Measurements from ENCODE around the gene WNT3.
"Not testable (repeated sequence)": the region's sequence is repeated elsewhere in the genome, so short reads cannot be mapped to it uniquely, and the experiment has no call there.

Gene WNT3

DNA sequence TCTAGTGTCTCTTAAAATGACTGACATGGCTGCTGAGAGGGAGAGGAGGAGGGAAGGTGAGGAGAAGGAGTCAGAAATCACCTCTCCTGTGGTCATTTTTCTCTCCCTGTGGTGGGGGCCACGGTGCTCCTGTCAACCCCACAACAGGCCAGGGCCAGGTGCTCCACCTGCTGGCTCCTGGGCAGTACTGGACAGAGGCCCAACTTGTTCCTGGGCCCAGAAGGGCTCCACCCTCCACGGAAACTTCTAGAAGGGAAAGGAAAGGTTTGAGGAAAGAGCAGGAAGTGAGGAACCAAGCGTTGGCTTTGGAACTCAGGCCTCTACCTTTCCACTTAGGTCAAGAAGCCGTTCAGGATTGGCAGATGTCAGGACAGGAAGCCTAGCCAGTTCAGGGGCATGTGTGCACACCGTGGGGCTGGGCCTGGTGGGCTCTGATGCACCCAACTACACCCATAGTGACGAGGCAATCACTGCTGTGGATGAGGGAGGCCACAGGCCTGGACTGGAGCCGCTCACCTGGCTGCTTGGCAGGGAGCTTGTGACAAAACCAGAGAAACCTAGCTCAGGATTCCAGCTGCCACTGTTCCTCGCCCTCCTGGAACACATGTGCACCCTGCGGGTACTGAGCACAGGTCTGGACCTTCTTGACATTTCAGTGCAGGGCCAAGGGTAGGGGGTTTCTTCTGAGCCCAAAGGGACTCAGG, 36.1 kb downstream of the WNT3 start:
- no peak for DNase-seq

DNA sequence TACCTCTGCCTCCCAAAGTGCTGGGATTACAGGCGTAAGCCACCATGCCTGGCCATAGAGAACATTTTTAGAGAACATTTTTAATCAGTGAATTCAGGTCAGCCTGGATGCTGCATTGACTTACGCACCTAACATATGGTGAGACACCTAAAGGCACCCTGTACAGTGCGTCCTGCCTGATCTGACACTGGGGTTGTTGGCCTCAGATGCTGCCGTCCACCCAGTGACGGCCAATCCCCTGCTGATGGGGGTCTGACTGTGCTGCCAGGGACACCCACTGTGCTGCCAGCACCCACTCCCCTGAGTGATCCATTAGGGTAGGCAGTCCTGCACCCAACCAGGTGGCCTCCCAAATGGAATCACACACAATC, 38.5 kb downstream of the WNT3 start:
- no peak for DNase-seq

DNA sequence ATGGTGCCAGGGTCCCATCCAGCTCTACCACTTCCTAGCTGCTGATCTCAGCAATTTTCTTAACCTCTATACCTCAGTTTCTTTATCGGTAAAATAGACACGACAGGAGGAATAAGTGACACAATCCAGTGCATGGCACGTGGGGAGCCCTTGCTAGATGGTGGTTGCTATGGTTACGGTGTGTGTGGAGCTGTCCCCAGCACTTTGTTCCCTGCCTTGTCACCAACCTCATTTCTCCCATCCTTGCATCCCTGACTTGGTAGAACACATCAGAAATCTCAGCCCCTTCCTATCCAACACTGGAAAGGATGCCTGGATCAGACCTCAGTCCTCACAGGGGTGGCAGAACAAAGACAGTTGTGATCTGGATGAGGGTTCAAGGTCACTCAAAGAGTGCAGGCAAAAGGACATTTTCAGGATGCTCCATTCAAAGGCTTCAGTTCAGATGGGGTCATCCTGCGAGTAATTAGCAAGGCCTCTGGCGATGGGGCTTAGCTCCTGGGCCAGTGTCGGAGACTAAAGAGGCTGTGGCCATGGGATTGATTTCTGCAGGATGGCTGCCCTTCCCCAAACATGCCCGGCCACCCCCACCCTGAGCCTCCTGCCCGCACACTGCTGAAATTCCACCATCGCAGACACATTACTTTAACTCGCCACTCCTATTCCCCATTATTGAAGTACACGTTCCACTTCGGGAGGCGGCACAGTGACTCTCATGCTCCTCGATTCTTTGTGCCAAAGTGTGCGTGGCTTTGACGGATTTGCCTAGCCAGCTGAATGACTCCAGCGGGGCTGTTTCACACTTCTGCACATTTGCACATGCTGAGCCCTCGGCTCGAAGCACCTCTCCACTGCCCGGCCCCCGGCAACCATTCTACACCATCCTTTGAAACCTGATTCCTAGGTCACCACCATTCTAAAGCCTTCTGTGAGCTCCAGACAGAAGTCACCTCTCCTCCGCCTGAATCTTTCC, 40.3 kb downstream of the WNT3 start:
- no peak for DNase-seq

DNA sequence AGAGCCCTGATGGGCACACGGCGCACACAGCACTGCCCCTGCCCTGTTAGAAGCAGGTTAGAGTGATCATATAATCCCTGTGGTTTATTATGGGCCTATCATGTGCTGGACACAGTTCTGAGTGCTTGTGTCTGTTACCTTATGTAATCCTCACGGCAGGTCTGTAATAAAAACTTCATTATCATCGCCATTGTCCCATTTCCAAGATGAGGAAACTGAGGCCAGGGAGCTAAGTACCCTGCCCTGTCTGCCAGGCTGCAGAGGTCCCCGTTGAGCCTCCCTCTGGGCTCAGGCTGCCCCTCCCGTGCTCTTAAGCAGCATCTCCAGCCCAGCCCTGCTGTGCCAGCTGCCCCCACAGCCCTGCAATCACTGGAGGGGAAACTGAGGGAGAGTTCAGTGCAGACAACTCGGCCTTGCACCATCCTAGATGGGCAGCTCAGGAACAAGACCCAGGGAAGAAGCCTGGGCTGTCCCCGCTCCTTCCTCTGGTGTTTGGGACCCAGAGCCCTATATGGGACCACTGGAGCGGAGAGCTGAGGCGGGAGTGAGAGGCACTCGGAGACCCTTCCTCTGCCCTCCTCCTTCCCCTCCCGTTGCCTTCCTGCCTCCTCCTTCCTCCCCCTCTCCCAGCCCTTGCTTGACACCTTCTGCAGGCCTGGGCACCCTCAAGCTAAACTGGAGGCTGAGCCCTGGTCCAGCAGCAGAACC, 42.0 kb downstream of the WNT3 start:
- DNase-seq, result no peak

DNA sequence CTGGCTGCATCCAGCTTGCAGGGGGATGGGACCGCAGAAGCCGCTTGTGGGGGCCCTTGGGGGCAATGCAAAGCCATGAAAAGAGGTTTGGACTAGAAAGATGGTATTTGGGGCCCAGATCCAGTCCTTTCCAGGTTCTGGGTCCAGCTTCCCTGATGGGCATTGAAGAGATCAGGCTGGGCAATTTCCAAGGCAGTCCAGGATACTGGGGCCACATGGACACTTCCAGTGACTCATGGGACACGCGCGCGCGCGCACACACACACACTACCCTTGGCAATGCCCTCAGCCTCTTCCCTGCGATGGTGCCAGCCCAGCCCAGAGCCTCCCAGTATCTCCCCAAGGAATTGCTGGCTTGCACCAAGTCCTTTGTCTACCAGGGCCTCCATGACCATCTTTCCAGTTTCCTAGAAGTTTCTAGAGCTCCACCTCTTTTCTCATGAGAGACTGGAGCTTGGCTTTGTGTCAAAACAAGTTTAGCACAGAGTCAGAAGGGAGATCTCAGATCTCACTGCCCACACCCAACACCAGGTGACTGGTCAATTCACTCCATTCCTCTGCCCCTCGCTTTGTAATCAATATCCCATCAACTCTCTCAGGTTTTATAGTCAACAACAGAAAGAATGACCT, 44.3 kb downstream of the WNT3 start:
- DNase-seq, result no peak

DNA sequence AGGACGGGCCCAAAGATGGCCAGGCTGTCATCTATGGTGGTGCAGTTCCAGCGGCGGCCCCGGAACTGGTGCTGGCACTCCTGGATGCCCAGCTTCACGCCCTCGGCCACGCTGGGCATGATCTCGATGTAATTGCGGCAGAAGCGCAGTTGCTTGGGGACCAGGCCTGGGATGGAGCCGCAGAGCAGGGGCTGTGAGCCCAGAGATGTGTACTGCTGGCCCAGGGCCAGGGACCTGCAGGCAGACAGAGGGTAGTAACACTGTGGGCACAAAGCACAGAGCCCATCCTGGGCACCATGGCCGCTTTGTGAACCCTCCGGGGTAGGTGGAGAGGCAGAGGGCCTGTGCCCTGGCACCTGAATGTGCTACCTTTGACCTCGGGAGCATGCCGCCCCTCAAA, 44.8 kb downstream of the WNT3 start:
- no peak for DNase-seq

DNA sequence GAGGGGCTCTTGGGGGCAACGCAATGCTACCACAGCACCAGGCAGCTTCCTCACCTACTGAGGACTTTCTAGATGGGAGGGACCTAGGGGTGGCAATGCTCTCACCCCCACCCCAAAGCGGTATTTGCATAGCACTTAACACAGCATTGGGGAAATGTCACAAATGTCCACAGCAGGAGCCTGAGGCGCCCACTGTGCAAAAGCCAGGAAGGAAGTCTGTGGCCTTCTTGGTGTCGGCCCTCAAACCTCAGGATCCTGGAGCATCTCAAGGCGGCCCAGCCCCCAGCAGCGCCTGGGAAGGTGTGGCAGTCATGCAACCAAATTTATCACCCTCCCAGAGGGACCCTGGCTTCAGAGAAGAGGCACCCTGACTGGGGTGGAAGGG, 45.3 kb downstream of the WNT3 start:
- DNase-seq, result no peak

DNA sequence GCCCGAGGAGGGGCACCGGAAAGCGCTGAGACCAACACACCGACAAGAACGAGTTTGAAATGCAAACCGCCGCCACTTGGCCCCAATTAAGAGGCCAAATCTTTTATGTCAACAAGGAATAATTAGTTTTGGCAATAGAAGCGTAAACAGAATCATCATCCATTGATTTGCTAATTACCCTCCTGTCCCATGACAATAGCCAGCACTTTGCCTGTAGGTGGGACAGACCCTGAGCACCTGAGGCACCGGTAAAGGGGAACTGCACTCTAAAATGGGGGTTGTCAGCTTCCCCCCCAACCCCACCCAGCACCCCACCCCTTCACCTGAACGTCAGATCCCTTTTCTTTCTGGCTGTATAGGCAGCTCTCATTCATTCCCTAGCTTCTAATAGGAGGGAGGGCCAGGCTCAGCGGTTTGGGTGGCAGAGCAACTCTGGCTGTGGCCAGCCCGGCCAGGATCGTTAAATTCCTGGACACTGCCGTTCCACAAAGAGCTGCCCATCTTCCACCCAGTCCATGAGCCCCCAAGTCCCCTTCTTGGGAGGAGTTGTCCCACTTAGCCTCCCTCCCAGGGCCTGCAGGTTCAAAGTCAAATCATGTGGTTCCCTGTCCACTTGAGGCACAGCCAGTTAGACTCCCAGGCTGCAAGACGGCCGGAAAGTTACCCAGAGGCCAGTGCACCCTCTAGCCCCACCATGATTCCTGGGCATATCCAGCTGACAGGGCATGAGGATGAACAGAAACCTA, 45.8 kb downstream of the WNT3 start:
- DNase-seq, result no peak

DNA sequence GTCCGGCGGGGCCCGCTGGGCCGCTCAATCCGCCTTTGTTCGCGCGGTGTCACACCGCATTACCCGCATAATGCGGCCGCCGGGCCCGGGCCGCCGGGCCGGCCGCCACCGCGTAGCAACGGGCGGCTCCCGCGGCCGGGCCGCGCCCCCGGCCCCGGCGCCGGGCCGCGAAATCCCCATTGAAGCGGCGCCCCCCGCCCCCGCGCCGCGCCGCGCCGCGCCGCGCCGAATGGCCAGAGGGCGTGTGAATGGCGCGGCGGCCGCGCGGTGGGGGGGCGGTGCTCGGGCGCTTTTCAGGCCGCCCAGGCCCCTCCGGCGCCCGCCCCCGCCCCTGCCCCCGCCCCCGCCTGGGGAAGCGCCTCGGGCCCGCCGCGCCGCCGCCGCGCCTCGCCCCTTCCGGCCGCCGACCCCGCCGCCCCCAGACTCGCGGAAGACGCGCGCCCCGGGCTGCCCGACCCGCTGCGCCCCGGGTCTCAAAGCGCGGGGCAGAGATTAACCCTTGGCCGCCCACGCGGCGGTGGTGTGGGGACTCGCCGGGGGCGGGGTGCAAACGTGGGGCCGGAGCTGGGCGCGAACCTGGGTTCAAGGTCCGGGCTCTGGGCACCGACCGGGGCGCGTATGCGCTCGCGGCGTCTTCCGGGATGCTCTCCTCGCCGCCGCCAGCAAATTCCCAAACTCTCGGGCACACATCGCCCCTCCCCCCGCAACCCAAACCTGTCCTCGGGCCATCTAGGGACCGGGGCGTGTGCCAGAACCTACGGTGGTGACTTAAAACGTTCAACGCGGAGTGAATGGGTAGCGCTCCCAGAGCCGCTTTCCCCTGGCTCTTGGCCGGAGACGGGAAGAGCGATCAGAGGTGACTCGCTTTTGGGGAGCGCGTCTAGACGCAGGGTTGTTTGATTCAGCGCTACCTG, 46.7 kb downstream of the WNT3 start:
- DNase-seq, result no peak

DNA sequence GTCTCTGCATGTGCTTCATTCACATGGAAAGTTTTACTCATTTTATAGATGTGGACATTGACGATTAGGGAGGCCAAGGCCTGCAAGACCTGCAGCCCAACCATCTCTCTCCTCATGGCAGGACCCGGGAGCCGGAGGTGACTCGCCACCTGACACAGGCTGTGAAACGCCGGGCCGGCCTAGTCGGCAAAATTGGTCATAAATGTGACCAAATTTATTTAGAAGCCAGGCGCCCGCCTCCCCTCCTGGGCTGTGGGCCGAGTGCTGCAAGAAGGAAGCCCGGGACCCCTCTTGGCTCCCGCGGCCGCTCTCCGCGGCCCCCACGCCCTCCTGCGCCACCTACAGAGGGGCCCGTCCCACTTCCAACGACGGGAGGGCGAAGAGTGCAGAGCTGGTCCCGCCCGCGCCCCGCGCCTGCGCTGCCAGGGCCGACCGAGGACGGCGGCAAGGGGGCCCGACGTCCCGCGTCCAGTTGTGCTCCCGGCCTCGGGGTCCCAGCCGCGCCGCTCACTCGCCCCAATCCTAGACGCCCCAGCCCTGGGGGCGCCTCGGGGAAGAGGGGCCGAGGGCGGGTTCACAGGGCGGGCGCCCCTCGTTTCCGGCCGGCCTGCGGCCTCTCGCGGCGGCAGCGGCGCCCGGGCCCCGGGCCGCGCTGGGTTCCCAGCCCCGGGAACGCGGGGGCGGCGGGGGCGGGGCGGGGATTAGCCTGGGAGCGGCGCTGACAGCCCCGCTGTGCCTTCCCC, 47.5 kb downstream of the WNT3 start:
- DNase-seq, result no peak

DNA sequence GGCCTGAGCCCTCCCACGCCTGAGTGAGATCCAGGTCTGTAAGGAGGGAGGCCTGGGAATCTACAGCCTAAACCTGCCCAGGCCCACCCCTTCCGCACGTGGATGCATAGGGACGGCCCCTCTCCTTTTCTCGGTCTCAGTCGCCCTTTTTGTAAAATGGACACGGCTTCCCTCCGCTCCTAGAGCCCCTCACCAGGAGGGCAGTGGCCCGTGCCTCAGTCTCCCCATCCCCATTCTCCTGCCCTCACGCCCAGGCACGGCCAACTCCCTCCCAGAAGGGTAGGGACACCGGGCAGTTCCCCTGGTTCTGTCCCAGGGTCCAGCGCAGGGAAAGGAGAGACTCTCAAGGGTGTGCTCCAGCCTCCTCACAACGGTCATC, 48.1 kb downstream of the WNT3 start:
- no peak for DNase-seq

DNA sequence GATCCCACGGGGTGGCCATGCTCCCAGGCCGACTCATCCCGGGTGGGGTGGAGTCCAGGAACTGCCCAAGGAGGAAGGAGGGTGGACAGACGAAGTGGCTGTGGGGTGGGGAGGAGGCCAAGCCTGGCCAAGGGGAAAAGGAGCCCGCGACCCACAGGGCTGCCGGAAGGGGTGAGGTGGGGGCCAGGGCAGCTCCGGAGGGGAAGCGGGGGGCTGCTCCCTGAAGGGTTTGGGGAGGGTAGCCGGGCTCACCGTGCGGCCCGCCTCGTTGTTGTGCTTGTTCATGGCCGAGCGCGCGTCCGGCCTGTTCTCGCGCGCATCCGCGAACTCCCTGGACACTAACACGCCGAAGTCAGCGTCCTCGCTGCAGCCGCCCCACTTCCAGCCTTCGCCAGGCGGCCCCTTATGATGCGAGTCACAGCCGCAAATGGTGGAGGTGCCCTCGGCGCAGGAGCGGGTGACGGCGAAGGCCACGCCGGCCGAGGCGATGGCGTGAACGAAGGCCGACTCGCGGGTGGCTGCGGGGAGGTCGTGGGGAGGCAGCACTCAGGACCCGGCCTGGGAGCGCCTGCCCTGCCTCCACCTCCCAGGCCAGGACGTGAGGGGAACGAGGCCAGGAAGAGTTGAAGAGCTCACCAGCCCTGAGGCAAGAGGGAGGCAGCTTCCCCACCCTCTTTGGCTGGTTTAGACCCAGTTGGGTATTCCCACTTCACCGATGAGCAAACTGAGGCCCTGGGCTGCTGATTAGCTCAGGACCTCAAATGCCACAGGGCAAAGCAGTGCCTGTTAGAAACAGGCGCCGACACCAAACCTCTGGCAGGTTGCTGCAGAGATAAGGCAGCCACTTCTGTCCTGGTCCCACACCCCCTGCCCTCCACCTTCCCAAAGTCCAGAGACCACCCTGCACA, 48.7 kb downstream of the WNT3 start:
- DNase-seq, result no peak

DNA sequence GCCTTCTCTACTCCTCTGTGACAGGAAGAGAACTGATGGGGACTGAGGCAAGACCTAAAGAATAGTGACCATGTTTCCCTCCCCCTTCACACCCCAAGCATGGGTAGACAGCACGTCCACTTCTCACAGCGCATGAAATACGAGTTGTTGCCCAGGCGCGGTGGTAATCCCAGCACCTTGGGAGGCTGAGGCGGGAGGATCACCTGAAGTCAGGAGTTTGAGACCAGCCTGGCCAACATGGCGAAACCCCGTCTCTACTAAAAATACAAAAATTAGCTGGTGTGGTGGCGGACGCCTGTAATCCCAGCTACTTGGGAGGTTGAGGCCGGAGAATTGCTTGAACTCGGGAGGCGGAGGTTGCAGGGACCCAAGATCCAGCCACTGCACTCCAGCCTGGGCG, 49.6 kb downstream of the WNT3 start:
- not testable (repeated sequence) for DNase-seq

DNA sequence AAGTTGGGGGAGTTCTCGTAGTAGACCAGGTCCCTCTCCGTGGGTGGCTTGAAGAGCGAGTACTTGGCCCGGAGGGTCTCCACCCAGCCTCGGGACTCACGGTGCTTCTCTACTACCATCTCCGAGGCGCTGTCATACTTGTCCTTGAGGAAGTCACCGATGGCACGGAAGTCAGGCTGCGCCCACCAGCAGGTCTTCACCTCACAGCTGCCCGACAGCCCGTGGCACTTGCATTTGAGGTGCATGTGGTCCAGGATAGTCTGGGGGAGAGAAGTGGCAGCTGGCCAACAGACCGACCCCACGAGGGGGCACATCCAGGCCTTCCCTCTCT, 50.0 kb downstream of the WNT3 start:
- no peak for DNase-seq

DNA sequence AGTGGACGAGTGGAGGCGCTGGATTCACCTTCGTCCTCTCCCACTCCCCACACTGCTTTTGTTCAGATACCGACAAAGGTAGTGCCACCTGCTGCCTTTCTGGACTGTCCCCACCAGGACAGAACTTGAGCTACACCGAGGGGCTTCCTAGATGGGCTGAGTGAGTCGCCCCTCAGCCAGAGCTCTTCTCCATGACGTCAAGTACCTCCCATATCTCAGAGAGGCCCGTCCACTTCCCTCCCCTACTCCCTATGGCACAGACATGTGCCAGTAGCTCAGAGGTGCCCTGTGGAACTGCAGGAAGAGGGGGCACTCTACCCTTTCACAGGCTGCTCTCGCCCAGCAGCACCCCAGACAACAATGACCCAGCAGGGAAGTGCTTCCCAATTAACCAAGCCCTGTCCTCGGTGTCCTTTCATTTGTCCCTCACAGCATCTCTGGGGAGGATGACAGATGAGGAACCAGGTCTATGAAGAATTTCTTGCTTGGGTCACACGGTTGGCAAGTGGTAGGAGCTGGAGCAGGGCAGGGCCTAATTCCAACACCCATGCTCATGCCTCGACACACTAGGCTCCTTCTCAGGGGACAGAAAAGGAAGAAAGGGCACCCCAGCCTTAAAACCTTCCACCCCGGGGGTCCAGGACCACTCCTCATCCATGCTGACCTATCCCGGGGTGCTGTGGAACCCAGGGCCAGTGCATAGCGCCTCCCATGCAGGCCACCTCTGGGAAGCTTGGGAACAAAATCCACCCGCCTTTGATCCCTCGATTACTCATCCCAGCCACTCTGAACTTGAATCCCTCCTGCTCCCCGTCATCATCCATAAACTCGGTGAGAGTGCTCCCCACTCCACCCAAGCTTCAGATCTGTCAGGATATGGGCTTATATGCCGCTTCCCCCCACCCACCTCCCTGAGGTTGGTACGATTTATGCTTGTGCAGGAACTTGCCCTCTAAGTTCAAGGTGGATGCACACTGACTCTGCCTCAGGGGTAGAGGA, 51.7 kb downstream of the WNT3 start:
- DNase-seq, result no peak

DNA sequence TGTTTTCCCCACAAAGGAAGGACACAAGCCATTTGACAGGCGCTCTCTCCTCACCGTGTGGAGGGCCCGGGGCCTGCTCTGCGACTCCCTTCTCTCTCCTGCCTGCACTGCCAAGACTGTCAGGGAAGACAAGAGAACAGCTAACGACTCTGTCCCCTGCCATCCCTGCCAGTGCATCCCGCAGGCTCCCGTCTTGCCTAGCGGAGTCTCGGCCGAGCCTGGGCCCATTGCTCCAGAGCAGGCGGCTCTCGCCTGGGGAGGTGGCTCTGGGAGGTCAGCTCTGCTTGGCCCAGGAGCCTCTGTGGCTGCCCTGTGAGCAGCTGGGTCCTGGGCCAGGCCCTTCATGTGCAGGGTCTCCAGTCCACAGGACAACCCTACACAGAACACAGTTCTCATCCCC, 53.0 kb downstream of the WNT3 start:
- no peak for DNase-seq

DNA sequence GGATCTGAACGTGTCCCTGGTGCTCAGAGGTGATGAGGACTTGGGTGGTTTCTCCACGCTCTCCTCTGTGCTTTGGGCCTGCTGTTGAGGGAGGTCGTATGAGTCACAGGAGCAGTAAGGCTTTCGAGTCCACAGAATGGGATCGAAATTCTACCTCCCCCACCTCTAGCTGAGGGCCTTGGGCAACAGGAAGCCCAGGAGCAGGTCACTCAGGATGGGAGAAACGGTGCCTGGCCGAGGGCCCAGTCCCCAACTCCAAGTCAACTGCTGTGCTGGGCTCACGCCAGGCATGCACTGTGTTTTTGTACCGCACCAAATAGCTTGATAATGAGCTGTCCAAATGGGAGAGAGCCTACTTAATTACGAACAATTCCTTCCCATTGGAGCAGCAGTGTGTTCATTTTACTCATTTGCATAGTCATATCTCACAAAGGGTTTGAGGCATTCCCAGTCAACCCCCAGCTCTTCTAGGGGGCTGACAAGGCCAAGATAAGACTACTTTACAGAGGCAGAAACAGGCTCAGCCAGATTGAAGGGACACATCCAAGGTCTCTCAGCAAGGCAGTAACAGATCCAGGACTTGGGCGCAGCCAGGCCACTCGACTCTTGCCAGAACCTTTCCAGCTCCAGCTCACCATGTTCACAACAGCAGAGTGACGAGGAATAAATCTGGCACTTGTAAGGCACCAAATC, 53.6 kb downstream of the WNT3 start:
- DNase-seq, result no peak

All from activated CD4-positive, CD25-positive, alpha-beta regulatory T cell (primary cell).